ENCODE measurements around the gene AMBRA1. TPM values are rescaled to one million over a fixed set of nuclear protein-coding genes. Genes with fewer than 3 reads are reported as not detected.

AMBRA1 gene
- total RNA-seq, 2 donors from 2014 or later, result 56.2 to 60.7 TPM

DNA sequence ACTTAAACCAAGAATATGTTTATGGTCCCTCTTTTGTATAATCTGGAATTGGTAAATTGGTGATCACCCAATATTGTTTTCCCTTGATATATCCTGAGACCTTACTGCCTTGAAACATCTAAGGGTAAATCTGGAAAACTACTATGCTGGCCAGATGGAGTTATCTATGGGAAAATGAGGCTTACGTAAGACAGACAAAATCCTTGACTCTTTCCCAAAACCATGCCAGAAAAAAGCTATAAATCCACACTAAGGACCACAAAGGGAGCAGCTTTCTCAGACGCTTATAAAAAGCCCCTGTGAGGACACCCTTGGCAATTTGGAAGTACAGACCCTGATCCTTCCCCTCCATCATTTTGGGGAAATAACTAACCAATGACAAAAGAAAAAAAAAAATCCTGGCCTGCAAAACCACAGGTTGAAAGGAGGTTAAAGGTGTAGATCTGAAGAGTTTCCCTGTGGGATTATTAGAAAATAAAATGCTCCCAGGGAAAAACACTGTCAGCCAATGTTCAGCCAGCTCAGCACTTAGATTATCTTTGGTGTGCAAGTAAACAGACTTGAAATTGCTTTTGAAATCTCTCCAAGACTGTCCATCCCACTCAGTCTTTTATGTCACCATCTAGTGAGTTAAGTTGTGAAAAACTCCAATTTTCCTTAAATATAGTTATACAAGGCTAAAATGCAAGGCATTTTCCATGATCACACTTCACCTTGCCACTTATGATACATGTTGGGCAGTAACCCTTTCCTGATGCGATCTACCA lies 6.6 kb upstream of the AMBRA1 start:
- H3K4me1 ChIP-seq (replicated peaks), result no peaks in the 10 kb centered on the region
- 77% methylated on average over 3 of the region's 3 CpGs for WGBS
- TF ChIP-seq POLR2AphosphoS5 (IDR thresholded peaks at IDR 0.05) (no peak), POLR2A (IDR thresholded peaks at IDR 0.05) (no peak), CTCF (IDR thresholded peaks at IDR 0.05) (no peak)
- H3K4me3 ChIP-seq, result no peak overlapping the region
- no peaks in the 10 kb centered on the region for H3K27me3 ChIP-seq (replicated peaks; ENCODE audit: insufficient read depth)
- DNase-seq (ENCODE audit: low spot score), result no peak
- H3K9me3 ChIP-seq, result no peaks in the 10 kb centered on the region
- intact Hi-C loops (cut with DNase I), result no loop called here
- H3K36me3 ChIP-seq, result no peaks in the 10 kb centered on the region
- no peak overlapping the region for H3K27ac ChIP-seq

GRCh38 chr11:46599340-46600193 lies 5.7 kb upstream of the AMBRA1 start:
- TF ChIP-seq CTCF (IDR thresholded peaks at IDR 0.05) (no peak), POLR2AphosphoS5 (IDR thresholded peaks at IDR 0.05) (no peak), POLR2A (IDR thresholded peaks at IDR 0.05) (no peak)
- Histone ChIP-seq H3K4me1 (replicated peaks) (no peaks in the 10 kb centered on the region), H3K27ac (no peak overlapping the region), H3K36me3 (no peaks in the 10 kb centered on the region), H3K9me3 (no peaks in the 10 kb centered on the region), H3K4me3 (no peak overlapping the region), H3K27me3 (replicated peaks; ENCODE audit: insufficient read depth) (no peaks in the 10 kb centered on the region)
- 74% methylated on average over 8 of the region's 8 CpGs for WGBS
- no peak for DNase-seq (ENCODE audit: low spot score)
- intact Hi-C loops (cut with DNase I), result no loop called here

DNA sequence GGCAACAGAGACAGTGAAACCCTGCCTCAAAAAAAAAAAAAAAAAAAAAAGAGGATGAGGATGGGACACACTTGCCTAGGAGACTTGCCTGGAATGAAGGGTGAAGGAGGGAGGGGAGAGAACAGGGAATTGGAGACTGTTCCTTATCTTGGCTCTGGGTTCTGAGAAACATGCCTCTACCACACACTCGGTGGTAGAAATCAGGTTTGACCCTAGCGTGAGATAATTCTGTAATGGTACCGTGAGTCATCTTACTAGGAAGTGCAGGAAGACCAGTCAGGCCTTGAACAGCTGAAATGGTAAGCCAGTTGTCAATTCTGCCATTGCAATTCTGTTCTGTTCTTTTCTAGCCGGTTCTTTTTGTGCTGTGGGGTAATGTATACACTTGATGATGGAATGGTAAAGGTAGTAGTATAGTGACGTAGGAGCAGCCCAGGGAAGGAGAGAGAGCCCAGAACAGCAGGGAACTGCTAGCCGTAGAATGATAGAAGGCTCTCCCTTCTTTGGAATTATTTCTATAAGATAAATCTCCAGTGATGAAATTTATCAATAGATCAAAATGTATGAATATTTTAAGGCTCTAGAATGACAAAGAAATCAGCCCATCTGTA lies 3.9 kb upstream of the AMBRA1 start:
- TF ChIP-seq CTCF (IDR thresholded peaks at IDR 0.05) (no peak), POLR2A (IDR thresholded peaks at IDR 0.05) (no peak)
- 86% methylated on average over 6 of the region's 6 CpGs for WGBS

GRCh38 chr11:46597155-46597554 lies 3.3 kb upstream of the AMBRA1 start:
- Histone ChIP-seq H3K27ac (no peak overlapping the region), H3K27me3 (replicated peaks; ENCODE audit: insufficient read depth) (no peaks in the 10 kb centered on the region), H3K4me3 (no peak overlapping the region), H3K36me3 (no peaks in the 10 kb centered on the region), H3K9me3 (no peaks in the 10 kb centered on the region), H3K4me1 (replicated peaks) (peaks cover 5% of the 10 kb centered on the region)
- intact Hi-C loops (cut with DNase I), result no loop called here
- 88% methylated on average over 1 of the region's 1 CpG for WGBS
- DNase-seq (ENCODE audit: low spot score), result no peak
- TF ChIP-seq POLR2A (IDR thresholded peaks at IDR 0.05), result no peak
- TF ChIP-seq POLR2AphosphoS5 (IDR thresholded peaks at IDR 0.05), result no peak
- TF ChIP-seq CTCF (IDR thresholded peaks at IDR 0.05), result no peak

More for the DNA sequence above, 3.9 kb upstream of the AMBRA1 start:
- Histone ChIP-seq H3K27ac (no peak overlapping the region), H3K4me1 (replicated peaks) (peaks cover 2% of the 10 kb centered on the region), H3K4me3 (no peak overlapping the region), H3K36me3 (no peaks in the 10 kb centered on the region), H3K9me3 (no peaks in the 10 kb centered on the region), H3K27me3 (replicated peaks; ENCODE audit: insufficient read depth) (no peaks in the 10 kb centered on the region)
- no peak for DNase-seq (ENCODE audit: low spot score)
- intact Hi-C loops (cut with DNase I), result no loop called here

Data from prostate gland (tissue), 2 donors.